Gastrocnemius medialis (tissue), 4 donors: ENCODE results near the gene COL4A4.

Experiments
- POLR2A ChIP-seq, 2 donors: fragments of 450-650 bp; IDR thresholded peaks; one replicate each; pipeline ENCODE4 v1.6.1; 2017; ENCODE audit warnings: antibody characterized with exemption in 2 of 2, mild to moderate bottlenecking in 2 of 2, moderate library complexity in 2 of 2
- TF ChIP-seq, protein P1 (sequence below), 5 experiments: fragments of 450-650 bp in 3 of 5; fragments of 200-600 bp in 2 of 5; sonication (generic) in 2 of 5; IDR thresholded peaks in 4 of 5; conservative IDR thresholded peaks in 1 of 5; 1 replicate in 4 of 5; 2 replicates in 1 of 5; pipeline ENCODE4 v1.5.1; 2016 to 2019; ENCODE audit warnings: antibody characterized with exemption in 5 of 5, mild to moderate bottlenecking in 3 of 5, moderate library complexity in 3 of 5

- TF ChIP-seq, protein P1, sequence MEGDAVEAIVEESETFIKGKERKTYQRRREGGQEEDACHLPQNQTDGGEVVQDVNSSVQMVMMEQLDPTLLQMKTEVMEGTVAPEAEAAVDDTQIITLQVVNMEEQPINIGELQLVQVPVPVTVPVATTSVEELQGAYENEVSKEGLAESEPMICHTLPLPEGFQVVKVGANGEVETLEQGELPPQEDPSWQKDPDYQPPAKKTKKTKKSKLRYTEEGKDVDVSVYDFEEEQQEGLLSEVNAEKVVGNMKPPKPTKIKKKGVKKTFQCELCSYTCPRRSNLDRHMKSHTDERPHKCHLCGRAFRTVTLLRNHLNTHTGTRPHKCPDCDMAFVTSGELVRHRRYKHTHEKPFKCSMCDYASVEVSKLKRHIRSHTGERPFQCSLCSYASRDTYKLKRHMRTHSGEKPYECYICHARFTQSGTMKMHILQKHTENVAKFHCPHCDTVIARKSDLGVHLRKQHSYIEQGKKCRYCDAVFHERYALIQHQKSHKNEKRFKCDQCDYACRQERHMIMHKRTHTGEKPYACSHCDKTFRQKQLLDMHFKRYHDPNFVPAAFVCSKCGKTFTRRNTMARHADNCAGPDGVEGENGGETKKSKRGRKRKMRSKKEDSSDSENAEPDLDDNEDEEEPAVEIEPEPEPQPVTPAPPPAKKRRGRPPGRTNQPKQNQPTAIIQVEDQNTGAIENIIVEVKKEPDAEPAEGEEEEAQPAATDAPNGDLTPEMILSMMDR (IDR thresholded peaks at IDR 0.05 in 4 of 5, conservative IDR thresholded peaks at IDR 0.05 in 1 of 5) = no peak
- no peak for TF ChIP-seq POLR2A (IDR thresholded peaks at IDR 0.05)
Measured at GRCh38 chr2:227186751-227187150, 22.7 kb upstream of the COL4A4 start.
